Spleen (tissue), 11 donors: Measurements from ENCODE around the gene TAF1B. TPM values are rescaled to one million over a fixed set of nuclear protein-coding genes. Genes with fewer than 3 reads are reported as not detected.
A peak's percentile ranks its signal among the peaks of the same experiment; 100 is the strongest.

ENCODE experiments used
- DNase-seq: peaks from one replicate; pipeline ENCODE4 v3.0.0-alpha.2; 2020
- H3K27ac ChIP-seq, 8 donors: fragments of 200-600 bp; sonication (generic) in 7 of 8; 1 replicate in 4 of 8; 2 replicates in 4 of 8; pipeline versions ENCODE4 v1.5.0 to v1.8.0; 2016 to 2021; ENCODE audit warnings: inconsistent platforms in 4 of 8, mild to moderate bottlenecking in 4 of 8, moderate library complexity in 1 of 8
- H3K27me3 ChIP-seq, 7 donors: fragments of 200-600 bp; sonication (generic) in 6 of 7; replicated peaks in 1 of 7; 1 replicate in 4 of 7; 2 replicates in 3 of 7; pipeline versions ENCODE4 v1.5.0 to v1.8.0; 2016 to 2021; ENCODE audit warnings: inconsistent platforms in 3 of 7, mild to moderate bottlenecking in 1 of 7
- H3K36me3 ChIP-seq, 6 donors: fragments of 200-600 bp; sonication (generic) in 5 of 6; 1 replicate in 4 of 6; 2 replicates in 2 of 6; pipeline versions ENCODE4 v1.5.0 to v1.8.0; 2016 to 2021; ENCODE audit warnings: inconsistent platforms in 2 of 6
- H3K4me1 ChIP-seq, 6 donors: fragments of 200-600 bp; sonication (generic) in 5 of 6; 1 replicate in 3 of 6; 2 replicates in 3 of 6; pipeline versions ENCODE4 v1.5.0 to v1.8.0; 2016 to 2021; ENCODE audit warnings: inconsistent platforms in 3 of 6
- H3K4me3 ChIP-seq, 8 donors: fragments of 200-600 bp; sonication (generic) in 7 of 8; 1 replicate in 4 of 8; 2 replicates in 4 of 8; pipeline versions ENCODE4 v1.5.0 to v1.8.0; 2016 to 2021; ENCODE audit warnings: inconsistent platforms in 4 of 8, mild to moderate bottlenecking in 4 of 8, moderate library complexity in 2 of 8
- H3K9me3 ChIP-seq, 8 donors: fragments of 200-600 bp; sonication (generic) in 7 of 8; 1 replicate in 4 of 8; 2 replicates in 4 of 8; pipeline versions ENCODE4 v1.5.0 to v1.8.0; 2016 to 2021; ENCODE audit warnings: inconsistent platforms in 4 of 8
- CTCF ChIP-seq, 11 experiments: fragments of 200-600 bp in 7 of 11; fragments of 450-650 bp in 4 of 11; sonication (generic) in 4 of 11; IDR thresholded peaks in 8 of 11; conservative IDR thresholded peaks in 3 of 11; 1 replicate in 7 of 11; 2 replicates in 4 of 11; pipeline versions ENCODE4 v1.4.0 to v1.8.0; 2016 to 2021; ENCODE audit warnings: antibody characterized with exemption in 11 of 11, inconsistent platforms in 4 of 11, mild to moderate bottlenecking in 1 of 11
- POLR2A ChIP-seq, 3 donors: fragments of 450-650 bp; IDR thresholded peaks; one replicate each; pipeline ENCODE4 v1.5.1; 2017; ENCODE audit warnings: antibody characterized with exemption in 3 of 3, mild to moderate bottlenecking in 1 of 3
- POLR2AphosphoS5 ChIP-seq, 3 donors: sonication (generic); formaldehyde crosslinking; IDR thresholded peaks; one replicate each; pipeline ENCODE4 v1.5.1; 2017; ENCODE audit warnings: antibody characterized with exemption in 3 of 3
- WGBS, 5 donors: extraction: QIAGEN DNeasy Blood & Tissue Kit in 3 of 5; methylation state at CpG; one replicate each; pipeline versions ENCODE4 v1.1.5 to v1.1.7; 2013 to 2018; 5-methylcytosine and 5-hydroxymethylcytosine counted together
- intact Hi-C: fragments of 100-400 bp; cut with DNase I; formaldehyde crosslinking; loops from one replicate; pipeline ENCODE4 v1.15.0; 2023; ENCODE audit warnings: low total_unique reads
- polyA plus RNA-seq, 3 donors: library from polyadenylated mRNA; stranded (reverse); fragments of 200-250 nt; gene quantifications; one replicate each; pipeline ENCODE4 v1.2.1, GENCODE V29; 2013
- total RNA-seq, 7 donors: library from RNA; depleted of rRNA in 3 of 7; stranded (reverse); fragments of >200 nt in 3 of 7; fragmentation: NEBNext Ultra II Directional in 4 of 7; extraction: Animal tissue kit (Norgen Biotek cat#: 25700) in 4 of 7; gene quantifications; one replicate each; pipeline versions ENCODE4 v1.1.0 to v1.2.1, GENCODE V29; 2016 to 2021
- donor health status: healthy with polysubstance abuse.
- donor health status: DM: no; HTN: no; CAD: no; lungs with moderate emphysema.
- donor health status: DM: no; HTN: no; CAD: no.
- donor health status: Bipolar disorder and iron deficiency.
- donor health status: healthy.
- donor health status: DM: no; HTN: no; CAD: no.
- donor health status: DM: yes; HTN: yes; CAD: no.

The TAF1B gene
- total and polyA plus RNA-seq, 10 donors: 3.8 to 26.5 (median 16.7) TPM

GRCh38 chr2:9805435-9806297, 37.6 kb upstream of the TAF1B start:
- intact Hi-C loops: no loop called here
- TF ChIP-seq POLR2AphosphoS5 (IDR thresholded peaks at IDR 0.05) (no peak), POLR2A (IDR thresholded peaks at IDR 0.05) (no peak), CTCF (IDR thresholded peaks at IDR 0.05 in 8 of 11, conservative IDR thresholded peaks at IDR 0.05 in 3 of 11) (no peak)
- Histone ChIP-seq H3K4me1 (peaks cover 0 to 10% (median 4%) of the 10 kb centered on the region in 6 donors), H3K36me3 (no peaks in the 10 kb centered on the region), H3K4me3 (no peak overlapping the region), H3K27me3 (no peaks in the 10 kb centered on the region), H3K9me3 (peaks cover 0 to 5% (median 0%) of the 10 kb centered on the region in 8 donors), H3K27ac (no peak overlapping the region)
- peak; percentile 43 for DNase-seq
- WGBS, 5 donors: 70 to 84% (median 74%) methylated on average over 8 of the region's 8 CpGs

- 85 to 91% (median 89%) methylated on average over 1 of the region's 1 CpG for WGBS, 5 donors
- Histone ChIP-seq H3K27ac (no peak overlapping the region), H3K36me3 (no peaks in the 10 kb centered on the region), H3K4me1 (peaks cover 0 to 4% (median under 1%) of the 10 kb centered on the region in 6 donors), H3K9me3 (peaks cover 0 to 5% (median 0%) of the 10 kb centered on the region in 8 donors), H3K27me3 (no peaks in the 10 kb centered on the region), H3K4me3 (no peak overlapping the region)
- intact Hi-C loops: no loop called here
- no peak for DNase-seq
- no peak for TF ChIP-seq CTCF (IDR thresholded peaks at IDR 0.05 in 8 of 11, conservative IDR thresholded peaks at IDR 0.05 in 3 of 11)
- TF ChIP-seq POLR2A (IDR thresholded peaks at IDR 0.05): no peak
- no peak for TF ChIP-seq POLR2AphosphoS5 (IDR thresholded peaks at IDR 0.05)
Measured at GRCh38 chr2:9806298-9806610, 37.0 kb upstream of the TAF1B start.

DNA sequence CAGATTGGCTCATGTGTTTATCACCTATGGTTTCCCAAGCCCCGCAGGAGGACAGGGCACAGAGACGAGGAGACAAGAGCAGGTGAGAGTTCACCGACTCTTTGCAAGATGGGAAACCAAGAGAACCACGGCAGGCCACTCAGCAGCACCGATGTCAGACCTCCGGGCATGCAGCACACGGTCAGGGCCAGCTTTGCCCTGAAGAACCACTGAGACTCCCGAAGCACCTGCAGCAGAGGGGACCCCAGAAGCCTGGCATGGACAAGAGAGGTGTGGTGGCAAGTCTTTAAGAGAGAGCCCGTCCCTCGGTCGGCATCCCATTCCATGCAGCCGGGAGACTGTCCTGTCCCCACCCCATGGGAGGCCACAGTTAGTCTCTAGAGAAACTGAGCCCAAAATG, 36.6 kb upstream of the TAF1B start:
- intact Hi-C loops: no loop called here
- H3K9me3 ChIP-seq: peaks cover 0 to 5% (median 0%) of the 10 kb centered on the region in 8 donors
- TF ChIP-seq POLR2AphosphoS5 (IDR thresholded peaks at IDR 0.05): no peak
- no peak for TF ChIP-seq POLR2A (IDR thresholded peaks at IDR 0.05)
- no peak for TF ChIP-seq CTCF (IDR thresholded peaks at IDR 0.05 in 8 of 11, conservative IDR thresholded peaks at IDR 0.05 in 3 of 11)
- H3K36me3 ChIP-seq: no peaks in the 10 kb centered on the region
- DNase-seq: no peak
- peaks cover 0 to under 1% (median 0%) of the 10 kb centered on the region in 6 donors for H3K4me1 ChIP-seq
- H3K4me3 ChIP-seq: no peak overlapping the region
- 90 to 95% (median 92%) methylated on average over 2 to 12 of the region's 12 CpGs for WGBS, 5 donors
- no peak overlapping the region for H3K27ac ChIP-seq
- H3K27me3 ChIP-seq: no peaks in the 10 kb centered on the region

DNA sequence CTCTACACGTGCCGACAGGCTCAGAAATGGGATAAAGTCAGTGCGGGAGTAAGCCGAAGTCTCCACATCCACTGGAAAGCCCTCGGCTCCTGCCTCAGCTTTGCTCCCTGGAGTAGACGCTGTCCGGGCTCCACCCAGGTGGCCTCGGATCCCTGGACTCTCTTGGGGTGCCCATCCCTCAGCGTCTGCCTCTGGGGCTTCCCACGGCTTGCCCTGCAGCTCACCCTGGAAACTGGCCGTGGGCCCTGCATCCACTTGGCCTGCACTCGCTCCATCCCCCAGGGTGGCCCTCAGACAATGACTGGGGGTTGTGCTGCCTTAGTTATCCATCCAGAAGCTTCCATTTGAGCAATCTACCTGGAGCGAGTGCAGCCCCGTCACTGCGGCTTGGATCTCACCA, 36.2 kb upstream of the TAF1B start:
- 82 to 93% (median 87%) methylated on average over 14 to 15 of the region's 15 CpGs for WGBS, 5 donors
- H3K4me3 ChIP-seq: no peak overlapping the region

More for the DNA sequence above, 36.2 kb upstream of the TAF1B start:
- peaks cover 0 to 5% (median 0%) of the 10 kb centered on the region in 8 donors for H3K9me3 ChIP-seq
- no peaks in the 10 kb centered on the region for H3K36me3 ChIP-seq
- intact Hi-C loops: no loop called here
- no peak for DNase-seq
- no peaks in the 10 kb centered on the region for H3K27me3 ChIP-seq
- H3K4me1 ChIP-seq: no peaks in the 10 kb centered on the region
- no peak for TF ChIP-seq POLR2AphosphoS5 (IDR thresholded peaks at IDR 0.05)
- TF ChIP-seq POLR2A (IDR thresholded peaks at IDR 0.05): no peak
- no peak for TF ChIP-seq CTCF (IDR thresholded peaks at IDR 0.05 in 8 of 11, conservative IDR thresholded peaks at IDR 0.05 in 3 of 11)
- H3K27ac ChIP-seq: no peak overlapping the region
